Measurements from ENCODE around the gene STPG1.
A peak's percentile ranks its signal among the peaks of the same experiment; 100 is the strongest.

The STPG1 gene

DNA sequence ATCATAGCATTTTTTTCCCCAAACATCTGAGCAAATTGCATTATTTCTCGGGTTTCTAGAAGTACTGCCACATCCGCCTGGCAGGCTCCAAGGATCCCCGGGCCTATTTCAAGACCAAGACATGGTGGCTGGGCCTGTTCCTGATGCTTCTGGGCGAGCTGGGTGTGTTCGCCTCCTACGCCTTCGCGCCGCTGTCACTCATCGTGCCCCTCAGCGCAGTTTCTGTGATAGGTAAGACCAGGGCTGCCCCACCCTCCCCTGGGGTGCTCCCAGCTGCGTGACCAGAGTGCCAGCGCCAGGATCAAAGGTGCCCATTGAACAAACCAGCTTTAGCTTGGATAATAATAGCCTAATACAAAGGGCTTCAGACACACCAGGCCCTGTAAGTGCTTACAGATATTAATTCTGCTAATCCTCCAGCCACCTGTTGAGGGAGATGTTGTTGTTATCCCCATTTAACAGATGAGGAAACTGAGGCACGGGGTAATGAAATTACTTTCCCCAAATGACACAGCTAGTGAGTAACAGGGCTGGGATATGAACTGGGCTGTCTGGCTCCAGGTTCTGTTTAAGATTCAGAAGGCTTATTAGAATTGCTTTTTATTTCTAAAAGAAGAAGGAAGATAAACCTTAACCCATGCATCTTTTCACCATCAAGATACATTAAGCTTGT is 28.6 kb upstream of the STPG1 start:
- no peak for DNase-seq (ENCODE audit: low read depth)
- no peak overlapping the region for H3K4me3 ChIP-seq (replicated peaks; ENCODE audit: low read depth, low read length)
- TF ChIP-seq, protein P1, sequence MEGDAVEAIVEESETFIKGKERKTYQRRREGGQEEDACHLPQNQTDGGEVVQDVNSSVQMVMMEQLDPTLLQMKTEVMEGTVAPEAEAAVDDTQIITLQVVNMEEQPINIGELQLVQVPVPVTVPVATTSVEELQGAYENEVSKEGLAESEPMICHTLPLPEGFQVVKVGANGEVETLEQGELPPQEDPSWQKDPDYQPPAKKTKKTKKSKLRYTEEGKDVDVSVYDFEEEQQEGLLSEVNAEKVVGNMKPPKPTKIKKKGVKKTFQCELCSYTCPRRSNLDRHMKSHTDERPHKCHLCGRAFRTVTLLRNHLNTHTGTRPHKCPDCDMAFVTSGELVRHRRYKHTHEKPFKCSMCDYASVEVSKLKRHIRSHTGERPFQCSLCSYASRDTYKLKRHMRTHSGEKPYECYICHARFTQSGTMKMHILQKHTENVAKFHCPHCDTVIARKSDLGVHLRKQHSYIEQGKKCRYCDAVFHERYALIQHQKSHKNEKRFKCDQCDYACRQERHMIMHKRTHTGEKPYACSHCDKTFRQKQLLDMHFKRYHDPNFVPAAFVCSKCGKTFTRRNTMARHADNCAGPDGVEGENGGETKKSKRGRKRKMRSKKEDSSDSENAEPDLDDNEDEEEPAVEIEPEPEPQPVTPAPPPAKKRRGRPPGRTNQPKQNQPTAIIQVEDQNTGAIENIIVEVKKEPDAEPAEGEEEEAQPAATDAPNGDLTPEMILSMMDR (IDR thresholded peaks at IDR 0.05; ENCODE audit: low read length, missing control alignments) = no peak

DNA sequence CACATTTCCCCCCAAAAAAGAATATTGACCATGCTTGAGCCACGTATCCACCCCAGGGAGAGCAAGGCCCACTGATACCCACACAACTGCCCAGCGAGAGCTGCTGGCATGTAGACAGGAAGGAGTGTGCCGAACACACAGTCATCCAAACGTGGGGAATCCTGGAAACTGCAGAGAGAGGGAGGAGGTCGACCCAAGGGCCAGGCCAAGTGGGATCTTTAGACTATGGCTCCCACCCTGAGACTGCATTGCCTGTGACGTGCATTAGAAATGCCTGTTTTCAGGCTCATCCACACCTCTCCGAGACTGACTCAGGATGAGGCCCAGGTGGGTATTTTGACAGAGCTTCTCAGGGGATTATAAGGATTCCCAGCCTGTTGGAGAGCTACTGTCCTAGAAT is 27.9 kb upstream of the STPG1 start:
- DNase-seq (ENCODE audit: low read depth) = no peak
- no peak overlapping the region for H3K4me3 ChIP-seq (replicated peaks; ENCODE audit: low read depth, low read length)
- TF ChIP-seq, protein P1 (IDR thresholded peaks at IDR 0.05; ENCODE audit: low read length, missing control alignments) = no peak

DNA sequence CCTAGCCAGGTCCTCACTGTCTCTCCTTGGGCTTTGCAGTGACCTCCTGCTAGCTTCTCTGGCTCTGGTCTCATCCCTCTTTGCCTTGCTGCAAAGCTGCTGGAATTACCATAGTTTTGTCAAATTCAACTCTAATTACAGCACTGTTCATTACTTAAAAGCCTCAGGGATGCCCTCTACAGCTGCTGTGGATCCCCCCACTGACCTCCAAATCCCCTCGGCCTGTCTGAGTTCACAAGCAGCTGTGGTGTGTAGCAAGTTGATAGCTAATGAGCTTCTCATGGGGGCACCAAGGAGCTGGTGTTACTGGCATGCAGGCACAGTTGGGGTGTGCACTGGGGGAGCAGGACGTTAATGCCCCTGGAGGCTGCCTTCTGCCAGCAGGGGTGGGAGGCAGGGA is 26.9 kb upstream of the STPG1 start:
- no peak overlapping the region for H3K4me3 ChIP-seq (replicated peaks; ENCODE audit: low read depth, low read length)
- DNase-seq (ENCODE audit: low read depth) = no peak
- TF ChIP-seq, protein P1 (IDR thresholded peaks at IDR 0.05; ENCODE audit: low read length, missing control alignments) = no peak

DNA sequence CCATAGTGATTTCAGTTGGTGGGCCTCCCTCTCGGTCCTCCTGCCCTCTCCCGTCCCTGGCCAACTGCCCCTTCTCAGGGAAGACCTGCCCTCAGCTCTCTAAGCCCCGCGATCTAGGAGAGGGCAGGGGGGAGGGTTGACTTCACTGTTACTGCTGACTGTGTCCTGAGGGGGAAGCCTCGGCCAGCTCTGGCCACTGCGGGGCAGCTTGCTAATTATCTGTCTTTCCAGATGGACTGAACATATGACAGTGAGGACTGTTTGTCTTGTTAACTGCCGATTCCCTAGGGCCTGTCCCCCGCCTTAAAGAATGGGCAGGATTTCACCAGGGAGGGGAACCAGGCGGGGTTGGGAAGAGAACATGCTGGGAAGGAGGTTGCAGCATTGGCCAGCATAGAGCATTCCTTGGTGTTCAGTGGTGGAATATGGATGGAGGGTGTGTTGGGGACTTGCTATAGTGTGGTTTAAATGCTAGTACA is 24.9 kb upstream of the STPG1 start:
- peak; percentile 21 for DNase-seq (ENCODE audit: low read depth)
- TF ChIP-seq, protein P1 (IDR thresholded peaks at IDR 0.05; ENCODE audit: low read length, missing control alignments) = no peak
- H3K4me3 ChIP-seq (replicated peaks; ENCODE audit: low read depth, low read length) = no peak overlapping the region

DNA sequence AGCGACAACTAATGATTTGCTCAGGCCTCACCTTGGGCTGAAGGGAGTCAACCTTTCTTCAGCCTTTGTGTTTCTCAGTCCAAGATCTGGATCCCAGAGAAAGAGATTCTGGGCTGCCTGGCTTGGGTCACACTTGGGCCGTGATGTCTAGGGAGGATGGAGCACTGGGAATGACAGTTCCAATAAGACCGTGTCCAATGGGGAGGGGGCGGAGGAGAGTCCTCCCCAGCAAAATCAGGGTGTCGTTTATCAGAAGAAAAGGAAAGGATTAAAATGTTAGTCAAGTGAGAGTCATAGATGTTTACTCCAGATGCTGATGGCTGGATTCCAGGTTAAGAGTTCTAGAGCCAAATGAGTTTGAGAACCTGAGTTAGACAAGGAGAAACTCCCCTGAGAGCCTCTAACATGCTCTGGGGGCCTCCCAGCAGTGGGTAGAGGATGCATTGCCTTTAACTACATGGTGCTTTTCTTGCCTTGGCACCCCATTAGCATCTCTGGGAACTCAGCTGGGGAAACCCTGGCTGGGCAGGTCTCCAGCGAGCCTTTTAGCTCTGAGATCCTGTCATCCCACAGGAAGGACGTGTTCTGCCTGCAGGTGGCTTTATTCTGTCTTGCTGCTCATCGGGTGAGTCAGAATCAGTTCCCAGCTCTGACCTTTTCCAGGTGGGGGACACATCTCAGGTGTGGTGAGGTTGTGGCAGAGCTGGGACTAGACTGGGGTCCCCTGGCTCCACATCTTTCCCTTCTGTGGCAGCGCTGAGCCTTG is 24.2 kb upstream of the STPG1 start:
- H3K4me3 ChIP-seq (replicated peaks; ENCODE audit: low read depth, low read length) = no peak overlapping the region
- DNase-seq (ENCODE audit: low read depth) = peak; percentile 23
- TF ChIP-seq, protein P1 (IDR thresholded peaks at IDR 0.05; ENCODE audit: low read length, missing control alignments) = no peak

DNA sequence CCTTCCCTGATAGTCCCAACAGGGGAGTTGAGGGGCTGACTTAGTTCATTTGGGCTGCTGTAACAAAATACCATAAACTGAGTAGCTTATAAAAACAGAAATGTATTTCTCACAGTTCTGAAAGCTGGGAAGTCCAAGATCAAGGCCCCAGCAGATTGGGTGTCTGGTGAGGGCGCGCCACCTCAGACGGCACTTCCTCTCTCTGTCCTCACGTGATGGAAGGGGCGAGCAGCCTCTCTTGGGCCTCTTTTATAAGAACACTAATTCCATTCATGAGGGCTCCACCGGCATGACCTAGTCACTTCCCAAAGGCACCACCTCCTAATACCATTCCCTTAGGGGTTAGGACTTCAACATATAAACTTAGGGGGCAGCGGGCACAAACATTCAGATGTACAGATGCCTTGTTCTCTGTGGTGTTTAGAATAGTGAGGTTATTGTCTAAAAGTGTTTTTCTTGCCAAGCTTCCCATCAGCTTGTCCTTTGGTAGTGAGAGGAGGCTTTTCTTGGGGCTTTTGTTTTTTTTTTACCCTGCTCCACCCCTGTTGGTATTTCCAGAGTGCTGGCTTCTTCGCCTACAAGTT is 22.3 kb upstream of the STPG1 start:
- DNase-seq (ENCODE audit: low read depth) = no peak

More for the DNA sequence above, 22.3 kb upstream of the STPG1 start:
- TF ChIP-seq, protein P1 (IDR thresholded peaks at IDR 0.05; ENCODE audit: low read length, missing control alignments) = no peak
- no peak overlapping the region for H3K4me3 ChIP-seq (replicated peaks; ENCODE audit: low read depth, low read length)
